Fibroblast of peridontal ligament (primary cell): ENCODE measurements around the gene ZNF573.
"Not testable (repeated sequence)": the region's sequence is repeated elsewhere in the genome, so short reads cannot be mapped to it uniquely, and the experiment has no call there.

Experiments used
- DNase-seq: peaks from one replicate; pipeline ENCODE4 v3.0.0-alpha.2; 2010; ENCODE audit errors: extremely low read depth

The ZNF573 gene

DNA sequence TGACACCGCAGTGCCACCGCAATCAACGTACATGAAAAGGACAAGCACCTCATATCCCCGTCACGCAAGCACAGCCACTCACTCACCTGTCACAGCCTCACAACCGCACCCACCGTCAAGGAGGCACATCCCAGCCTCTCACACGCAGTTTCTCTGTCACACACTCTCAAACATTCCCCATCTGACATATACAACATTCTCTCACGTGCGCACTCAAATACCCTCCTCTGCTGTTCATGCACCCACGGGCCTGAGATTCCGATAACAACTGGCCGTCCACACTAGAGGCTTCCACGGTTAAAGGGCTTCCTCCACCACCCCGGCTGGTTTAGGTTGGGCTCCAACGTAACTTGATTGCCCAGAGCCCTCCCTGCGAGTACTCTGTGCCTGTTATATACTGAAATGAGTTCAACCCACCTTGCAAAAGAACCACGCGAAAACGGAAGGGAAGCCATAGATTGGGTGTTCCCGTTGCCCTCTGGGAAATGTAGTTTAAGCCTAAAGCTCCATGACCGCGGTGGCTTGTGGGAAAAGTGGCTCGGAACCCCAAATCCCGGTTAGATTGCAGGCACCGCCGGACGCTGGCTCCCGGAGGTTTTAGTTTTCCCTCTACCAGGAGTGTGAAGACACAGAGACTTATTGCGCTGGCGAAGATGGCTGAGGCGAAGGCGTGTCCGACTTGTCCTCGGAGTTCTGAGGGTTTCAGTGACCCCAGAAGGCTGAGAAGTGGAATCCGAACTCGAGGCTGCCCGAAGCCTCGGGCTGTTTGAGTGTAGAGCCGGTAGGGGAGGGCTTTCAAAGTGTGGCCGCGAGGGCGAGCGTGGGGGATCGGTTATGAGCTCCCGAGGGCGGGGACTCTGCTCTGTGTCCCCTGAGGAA, at the start of gene ZNF573:
TSS of gene ZNF573 (minus strand) at position 460 of the 879 bp plus-strand sequence. CDS start 5,857 bp downstream, outside the sequence.
- DNase-seq: peak; percentile 91

DNA sequence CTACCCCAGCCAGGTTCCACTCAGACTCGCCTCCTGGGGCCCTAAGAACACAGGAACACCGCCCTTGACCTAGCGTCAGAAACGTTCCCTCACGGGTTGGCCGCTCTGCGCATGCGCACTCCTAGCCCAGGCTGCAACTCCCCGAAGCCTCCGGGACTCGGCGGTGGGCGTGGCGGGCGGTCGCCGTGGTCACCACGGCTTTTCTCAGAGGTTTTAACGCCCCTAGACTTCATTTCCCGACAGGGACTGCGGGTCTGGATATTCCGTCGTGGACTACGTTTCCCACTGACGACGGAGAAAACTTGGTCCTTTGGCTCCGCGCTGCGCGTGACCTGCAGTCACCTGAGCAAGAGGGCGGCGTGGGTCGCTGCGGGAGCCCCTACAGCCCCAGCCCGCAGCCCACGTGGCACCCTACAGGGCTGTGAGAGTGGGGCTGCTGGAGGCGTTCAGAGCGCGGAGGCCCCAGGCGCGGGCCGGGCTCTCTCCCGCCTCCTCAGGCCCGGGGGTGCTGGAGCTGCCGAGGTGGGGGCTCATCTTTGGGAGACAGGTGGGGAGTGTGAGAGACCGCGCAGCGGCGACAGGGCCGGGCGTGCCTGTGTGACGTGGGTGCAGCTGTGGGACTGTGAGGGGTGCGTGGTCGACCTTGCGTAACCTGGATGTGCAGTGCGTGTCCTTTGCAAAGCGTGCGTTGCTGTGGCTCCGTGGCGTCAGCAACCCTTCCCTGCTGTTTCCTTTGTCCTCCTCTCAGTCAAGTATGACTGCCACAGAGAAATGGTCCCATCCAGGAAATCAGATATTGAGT, 38.0 kb upstream of the ZNF573 start:
- DNase-seq: peak; percentile 43

DNA sequence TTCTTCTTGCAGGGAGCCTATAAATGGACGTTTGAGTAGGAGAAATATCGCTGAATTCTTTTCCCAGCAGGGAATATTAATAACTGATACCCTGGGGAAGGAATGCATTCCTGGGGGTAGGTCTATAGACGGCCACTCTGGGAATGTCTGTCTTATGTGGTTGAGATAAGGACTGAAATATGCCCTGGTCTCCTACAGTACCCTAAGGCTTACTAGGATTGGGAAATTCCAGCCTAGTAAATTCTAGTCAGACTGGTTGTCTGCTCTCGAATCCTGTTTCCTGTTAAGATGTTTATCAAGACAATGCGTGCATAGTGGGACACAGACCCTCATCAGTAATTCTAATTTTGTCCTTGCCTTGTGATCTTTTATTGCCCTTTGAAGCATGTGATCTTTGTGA, 36.2 kb upstream of the ZNF573 start:
- not testable (repeated sequence) for DNase-seq

DNA sequence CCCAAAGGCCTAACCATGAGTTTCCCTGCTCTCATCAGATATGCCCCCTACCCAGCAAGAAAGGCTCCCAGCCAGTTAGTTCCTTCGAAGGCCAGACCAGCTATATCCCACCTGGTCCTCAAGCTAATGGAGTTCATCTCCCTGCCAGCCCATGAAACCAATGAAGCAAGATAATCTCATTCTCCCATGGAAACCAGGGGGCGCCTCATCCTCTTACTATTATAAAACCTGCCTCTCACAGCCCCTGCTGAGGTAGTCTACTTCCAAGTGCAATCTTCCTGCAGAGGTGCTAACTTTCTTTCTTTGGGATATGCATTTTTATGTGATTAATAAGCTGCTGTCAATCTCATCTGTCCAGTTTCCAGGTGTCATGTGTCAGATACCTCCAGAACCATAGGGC, 34.0 kb upstream of the ZNF573 start:
- DNase-seq: no peak

DNA sequence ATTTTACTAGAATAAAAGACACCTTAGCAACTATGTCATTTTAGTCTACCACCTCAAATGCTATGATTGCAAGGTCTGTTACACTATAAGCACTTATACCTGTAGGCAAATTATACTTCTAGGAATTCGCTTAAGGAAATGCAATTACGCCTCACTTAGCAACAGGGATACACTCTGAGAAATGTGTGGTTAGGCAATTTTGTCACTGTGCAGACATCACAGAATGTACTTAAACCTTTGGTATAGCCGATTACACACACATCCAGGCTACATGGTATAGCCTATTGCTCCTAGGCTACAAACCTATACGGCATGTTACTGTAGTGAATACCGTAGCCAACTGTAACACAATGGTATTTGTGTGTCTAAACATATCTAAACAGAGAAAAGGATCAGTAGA, 30.0 kb upstream of the ZNF573 start:
- DNase-seq: no peak

DNA sequence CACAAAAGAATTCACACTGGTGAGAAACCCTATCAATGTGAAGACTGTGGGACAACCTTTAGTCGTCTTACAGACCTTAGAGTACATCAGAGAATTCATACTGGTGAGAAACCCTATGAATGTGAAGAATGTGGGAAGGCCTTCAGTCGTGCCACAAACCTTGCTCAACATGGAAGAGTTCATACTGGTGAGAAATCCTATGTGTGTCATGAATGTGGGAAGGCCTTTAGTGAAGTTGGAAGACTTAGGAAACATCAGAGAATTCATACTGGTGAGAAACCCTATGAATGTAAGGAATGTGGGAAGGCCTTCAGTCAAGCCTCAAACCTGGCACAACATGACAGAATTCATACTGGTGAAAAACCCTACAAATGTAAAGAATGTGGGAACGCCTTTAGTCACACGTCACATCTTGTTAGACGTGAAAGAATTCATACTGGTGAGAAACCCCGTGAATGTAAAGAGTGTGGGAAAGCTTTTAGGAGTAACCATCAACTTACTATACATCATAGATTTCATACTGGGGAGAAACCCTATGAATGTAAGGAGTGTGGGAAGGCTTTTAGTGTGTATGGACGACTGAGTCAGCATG, 24.0 kb upstream of the ZNF573 start:
- no peak for DNase-seq

DNA sequence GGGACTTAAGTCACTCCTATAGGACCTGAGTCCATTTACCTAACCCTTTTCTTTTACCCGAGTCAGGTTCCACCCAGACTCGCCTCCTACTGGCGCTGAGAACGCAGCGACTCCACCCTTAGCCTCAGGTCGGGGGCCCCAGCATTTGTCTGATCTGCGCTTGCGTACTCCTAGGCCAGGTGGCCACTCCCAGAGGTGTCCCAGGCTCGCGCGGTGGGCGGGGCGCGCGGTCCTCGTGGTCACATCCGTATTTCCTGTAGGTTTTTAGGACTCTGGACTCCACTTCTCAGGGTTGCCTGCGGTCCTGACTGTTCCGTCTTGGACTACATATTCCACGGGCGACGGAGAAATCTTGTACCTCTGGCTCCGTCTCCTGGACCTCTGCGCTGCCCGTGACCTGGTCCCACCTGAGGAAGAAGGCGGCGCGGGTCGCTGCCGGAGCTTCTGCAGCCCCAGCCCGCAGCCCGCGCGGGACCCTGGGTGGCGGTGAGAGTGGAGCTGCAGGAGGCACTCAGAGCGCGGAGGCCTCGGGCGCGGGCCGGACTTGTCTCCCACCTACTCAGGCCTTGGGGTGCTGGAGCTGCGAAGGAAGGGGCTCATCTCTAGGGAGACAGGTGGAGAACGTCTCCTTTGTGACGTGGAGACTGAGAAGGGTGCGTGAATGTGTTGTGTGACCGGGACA, 11.0 kb upstream of the ZNF573 start:
- DNase-seq: no peak

DNA sequence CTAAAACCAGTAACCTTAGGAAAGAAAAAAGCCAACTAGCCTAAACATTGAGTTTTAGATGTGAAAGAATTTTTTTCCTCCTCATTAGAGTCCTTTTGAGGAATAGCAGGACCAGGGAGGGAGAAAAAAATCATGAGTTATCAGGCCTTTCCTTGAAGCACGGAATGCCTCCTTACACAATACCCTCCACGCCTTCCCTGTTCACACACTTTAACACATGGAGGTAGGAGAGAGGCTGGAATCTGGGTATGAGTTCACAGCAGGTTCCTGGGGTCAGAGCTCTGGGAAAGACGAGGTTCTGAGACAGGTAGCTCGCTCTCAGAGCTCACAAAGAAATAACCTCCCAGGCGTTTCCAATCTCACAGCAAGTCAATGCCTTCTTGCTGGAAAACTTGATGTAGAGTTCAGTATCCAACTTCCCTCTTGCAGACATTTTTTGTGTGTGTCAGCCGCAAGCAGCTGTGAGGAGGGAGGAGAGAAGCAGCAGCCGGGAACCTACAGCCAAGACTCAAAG, 716 bp downstream of the ZNF573 start:
- peak; percentile 17 for DNase-seq

DNA sequence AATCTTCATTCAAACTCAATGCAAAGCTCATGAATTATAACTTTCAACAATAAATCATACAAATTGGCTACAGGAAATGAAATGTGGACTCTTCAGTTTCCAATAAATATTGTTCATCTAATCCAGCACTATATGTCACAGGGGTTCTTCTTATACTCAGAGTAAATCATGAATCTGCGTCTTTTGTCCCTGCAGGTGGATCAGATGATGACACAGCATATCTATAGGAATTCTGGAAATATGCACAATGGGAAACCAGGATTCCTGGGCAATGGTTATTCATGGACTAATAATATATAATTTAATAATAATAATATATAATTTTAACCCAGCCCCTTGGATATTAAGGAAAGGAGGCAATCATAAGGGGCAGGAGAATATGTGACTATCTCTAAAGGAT, 8.4 kb downstream of the ZNF573 start:
- no peak for DNase-seq

DNA sequence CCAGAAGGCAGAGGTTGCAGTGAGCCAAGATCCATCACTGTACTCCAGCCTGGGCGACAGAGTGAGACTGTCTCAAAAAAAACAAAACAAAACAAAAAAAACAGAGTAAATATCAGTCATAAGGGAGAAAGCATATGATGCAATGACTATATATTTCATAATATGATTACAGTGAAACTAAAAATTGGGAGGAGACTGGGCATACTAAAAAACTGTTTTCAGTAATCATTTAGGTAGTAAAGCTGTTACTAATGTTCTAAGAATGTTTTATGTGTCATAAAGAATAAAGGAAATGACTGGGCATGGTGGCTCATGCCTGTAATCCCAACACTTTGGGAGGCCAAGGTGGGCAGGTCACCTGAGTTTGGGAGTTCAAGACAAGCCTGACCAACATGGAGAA, 15.9 kb downstream of the ZNF573 start:
- no peak for DNase-seq

DNA sequence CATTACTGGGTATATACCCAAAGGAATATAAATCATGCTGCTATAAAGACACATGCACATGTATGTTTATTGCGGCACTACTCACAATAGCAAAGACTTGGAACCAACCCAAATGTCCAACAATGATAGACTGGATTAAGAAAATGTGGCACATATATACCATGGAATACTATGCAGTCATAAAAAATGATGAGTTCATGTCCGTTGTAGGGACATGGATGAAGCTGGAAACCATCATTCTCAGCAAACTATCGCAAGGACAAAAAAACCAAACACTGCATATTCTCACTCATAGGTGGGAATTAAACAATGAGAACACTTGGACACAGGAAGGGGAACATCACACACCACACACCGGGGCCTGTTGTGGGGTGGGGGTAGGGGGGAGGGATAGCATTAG, 21.7 kb downstream of the ZNF573 start:
- DNase-seq: not testable (repeated sequence)

DNA sequence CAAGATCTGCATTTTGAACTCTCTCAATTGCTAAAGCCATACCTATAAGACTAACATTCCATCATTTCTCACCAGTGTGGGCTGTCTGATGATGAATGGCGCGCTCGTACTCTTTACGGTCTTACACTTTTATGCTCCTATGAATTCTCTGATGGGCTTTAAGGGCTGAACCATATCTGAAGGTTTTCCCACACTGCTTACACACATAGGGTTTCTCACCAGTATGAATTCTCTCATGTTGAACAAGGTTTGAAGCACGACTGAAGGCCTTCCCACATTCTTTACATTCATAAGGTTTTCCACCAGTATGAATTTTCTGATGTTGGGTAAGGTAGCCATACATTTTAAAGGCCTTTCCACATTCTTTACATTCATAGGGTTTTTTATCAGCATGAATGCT, 41.0 kb downstream of the ZNF573 start:
- no peak for DNase-seq

DNA sequence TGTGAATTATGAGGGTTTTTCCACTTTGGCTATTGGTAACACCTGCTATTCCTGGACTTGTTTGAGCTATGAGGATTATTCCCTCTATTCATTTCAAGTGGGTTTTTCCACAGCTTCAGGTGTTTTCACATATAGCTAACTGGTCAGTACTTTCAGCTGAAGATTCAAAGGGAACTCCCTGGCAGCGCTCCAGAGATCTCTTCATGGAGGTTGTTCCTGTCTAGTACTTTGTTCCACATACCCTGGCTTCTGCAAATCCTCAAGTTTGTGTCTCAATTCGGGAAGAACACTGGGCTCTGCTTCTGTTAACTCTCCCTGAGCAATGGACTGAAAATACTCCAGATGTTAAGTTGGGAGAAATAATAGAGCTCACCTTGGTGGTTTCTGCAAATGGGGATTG, 54.2 kb downstream of the ZNF573 start:
- DNase-seq: no peak

DNA sequence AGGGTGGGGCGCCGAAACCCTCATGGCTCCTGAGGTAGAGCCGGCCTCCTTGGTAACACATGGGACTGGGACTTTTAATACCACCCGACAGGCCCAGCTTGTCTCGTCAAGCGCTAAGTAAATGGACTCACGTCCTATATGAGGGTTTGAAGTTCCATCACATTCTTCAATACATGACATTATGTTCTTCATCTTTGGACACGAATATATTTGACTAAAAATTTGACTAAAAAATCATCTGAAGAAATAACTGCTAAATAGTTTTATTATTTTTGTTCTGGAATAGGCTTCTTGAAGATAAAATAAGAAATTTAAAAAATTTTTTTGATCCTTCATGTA, 59.5 kb downstream of the ZNF573 start:
- DNase-seq: no peak

DNA sequence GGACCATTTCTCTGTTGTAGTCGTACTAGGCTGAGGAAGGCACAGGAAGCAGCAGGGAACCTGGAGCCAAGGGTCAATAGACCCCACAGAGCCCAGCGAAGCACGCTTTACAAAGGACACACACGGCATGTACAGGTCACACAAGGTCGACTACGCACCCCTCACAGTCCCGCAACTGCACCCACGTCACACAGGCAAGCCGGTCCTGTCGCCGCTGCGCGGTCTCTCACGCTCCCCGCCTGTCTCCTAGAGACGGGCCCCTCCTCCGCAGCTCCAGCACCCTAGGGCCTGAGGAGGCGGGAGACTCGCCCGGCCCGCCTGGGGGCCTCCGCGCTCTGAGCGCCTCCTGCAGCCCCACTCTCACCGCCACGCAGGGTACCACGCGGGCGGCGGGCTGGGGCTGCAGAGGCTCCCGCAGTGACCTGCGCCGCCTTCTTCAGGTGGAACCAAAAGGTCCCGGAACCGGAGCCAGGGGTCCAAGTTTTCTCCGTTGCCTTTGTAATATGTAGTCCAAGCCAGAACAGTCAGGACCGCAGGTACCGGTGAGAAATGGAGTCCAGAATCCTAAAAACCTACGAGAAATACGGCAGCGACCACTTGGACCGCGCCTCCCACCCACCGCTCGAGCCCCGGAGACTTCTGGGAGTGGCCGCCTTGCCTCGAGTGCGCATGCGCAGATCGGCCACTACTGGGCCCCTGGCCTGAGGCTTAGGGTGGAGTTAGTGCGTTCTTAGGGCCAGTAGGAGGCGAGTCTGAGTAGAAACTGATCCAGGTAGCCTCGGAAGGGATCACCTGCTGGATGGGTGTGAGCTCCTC, 60.1 kb downstream of the ZNF573 start, which contains the start of gene ZNF607:
TSS of gene ZNF607 (minus strand) at position 651 of the 816 bp plus-strand sequence. CDS start 8,143 bp downstream, outside the sequence.
- peak; percentile 88 for DNase-seq

DNA sequence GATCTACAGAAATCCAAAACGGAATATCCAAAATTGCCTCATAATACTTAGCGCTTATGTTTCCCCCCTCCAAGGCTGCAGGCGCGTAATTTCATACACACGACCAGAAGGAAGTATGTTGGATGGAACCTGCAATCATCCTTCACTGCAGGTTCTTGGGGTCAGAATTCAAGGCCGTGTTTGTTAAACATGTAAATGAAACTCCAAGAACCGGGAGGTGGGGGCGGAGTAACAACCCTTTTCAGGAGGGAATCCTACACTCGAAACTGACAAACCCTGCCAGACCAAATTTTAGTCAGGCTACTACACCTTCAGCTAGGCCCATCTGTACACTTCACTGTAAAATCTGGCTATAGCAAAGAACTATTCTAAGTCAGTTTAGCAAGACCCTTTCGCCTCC, 61.1 kb downstream of the ZNF573 start:
- DNase-seq: peak; percentile 2

DNA sequence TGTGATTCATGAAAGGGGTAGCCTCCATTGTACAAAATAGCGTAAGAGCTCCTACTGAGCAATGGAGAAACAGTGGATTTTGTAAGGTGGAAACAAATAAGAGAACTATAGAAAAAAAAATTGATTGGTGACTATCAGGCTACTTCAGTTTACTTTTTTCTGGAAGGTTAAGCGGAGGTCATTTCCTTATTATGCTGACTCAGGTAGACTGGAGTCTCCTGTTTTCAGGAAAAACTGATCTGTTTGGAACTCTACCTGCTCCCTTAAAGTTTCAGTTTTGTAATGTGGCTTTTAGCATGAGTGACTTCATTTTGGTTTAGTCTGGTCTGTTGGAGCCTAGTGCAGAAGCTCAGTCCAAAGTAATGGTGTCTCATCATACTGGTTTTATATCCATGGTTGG, 63.2 kb downstream of the ZNF573 start:
- DNase-seq: no peak

DNA sequence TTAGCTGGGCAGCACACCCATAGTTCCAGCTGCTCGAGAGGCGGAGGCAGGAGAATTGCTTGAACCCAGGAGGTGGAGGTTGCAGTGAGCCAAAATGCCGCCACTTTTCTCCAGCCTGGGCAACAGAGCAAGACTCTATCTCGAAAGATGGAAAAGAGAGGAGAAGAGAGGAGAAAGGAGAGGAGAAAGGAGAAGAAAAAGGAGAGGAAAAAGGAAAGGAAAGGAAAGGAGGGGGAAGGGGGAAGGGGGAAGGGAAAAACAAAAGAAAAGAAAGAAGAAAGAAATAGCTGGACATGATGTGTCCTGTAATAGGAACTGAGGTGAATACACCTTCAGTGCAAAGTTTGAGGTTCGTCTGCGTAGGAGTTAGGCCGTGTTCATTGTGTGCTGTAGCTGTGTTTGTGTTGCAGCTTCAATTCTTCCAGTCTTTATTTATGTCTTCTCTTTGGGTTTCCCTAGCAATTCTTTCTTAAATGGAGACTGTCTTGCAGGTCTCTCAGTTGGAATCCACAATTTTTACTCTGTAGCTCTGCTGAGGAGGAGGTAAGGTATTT, 73.3 kb downstream of the ZNF573 start:
- no peak for DNase-seq

DNA sequence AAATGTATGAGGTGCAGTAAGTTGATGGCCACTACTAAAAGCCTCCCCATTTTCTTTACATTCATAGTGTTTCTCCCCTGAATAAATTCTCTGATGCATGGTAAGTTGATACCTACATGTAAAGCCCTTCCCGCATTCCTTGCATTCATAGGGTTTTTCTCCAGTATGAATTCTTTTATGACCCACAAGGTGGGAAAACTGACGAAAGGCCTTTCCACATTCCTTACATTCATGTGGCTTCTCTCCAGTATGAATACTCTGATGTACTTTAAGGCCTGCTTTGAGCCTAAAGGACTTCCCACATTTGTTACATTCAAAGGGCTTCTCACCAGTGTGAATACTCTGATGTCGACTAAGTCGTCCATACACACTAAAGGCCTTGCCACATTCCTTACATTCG, 80.3 kb downstream of the ZNF573 start:
- no peak for DNase-seq

DNA sequence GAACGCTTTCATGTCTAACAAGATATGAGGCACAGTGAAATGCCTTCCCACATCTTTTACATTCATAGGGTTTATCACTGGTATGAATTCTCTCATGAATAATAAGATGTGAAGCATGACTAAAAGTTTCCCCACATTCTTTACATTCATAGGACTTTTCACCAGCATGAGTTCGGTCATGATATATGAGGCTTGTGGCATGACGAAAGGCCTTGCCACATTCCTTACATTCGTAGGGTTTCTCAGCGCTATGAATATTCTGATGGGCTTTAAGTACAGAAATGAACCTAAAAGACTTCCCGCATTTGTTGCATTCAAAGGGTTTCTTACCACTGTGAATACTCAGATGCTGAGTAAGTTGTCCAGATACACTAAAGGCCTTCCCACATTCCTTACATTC, 81.2 kb downstream of the ZNF573 start:
- DNase-seq: no peak
